GM19193 (cell line): ENCODE measurements around the gene WNK2.

ENCODE experiments used
- POLR2A ChIP-seq: IDR thresholded peaks from 4 replicates; pipeline ENCODE4 v1.6.1; 2011; ENCODE audit not compliant: insufficient read depth, insufficient read length; ENCODE audit errors: extremely low read depth

The WNK2 gene

GRCh38 chr9:93198117-93198837 is 14.3 kb downstream of the WNK2 start:
- no peak for TF ChIP-seq POLR2A

GRCh38 chr9:93198838-93199625 is 15.1 kb downstream of the WNK2 start:
- TF ChIP-seq POLR2A, result no peak

DNA sequence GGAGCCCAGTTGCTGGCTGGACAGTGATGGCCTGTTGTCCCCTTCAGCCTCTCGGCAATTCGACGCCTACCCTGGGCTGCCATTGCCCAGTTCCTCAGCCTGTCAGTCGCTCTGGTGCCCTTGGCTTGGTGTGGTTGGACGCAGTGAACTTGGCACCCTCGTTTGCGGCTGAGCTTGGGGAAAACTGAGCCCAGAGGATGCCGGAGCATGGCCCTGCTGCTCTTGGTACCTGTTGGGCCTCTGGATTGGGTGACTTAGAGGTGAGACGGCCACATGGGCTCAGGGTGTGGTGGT is 16.5 kb downstream of the WNK2 start:
- no peak for TF ChIP-seq POLR2A

- TF ChIP-seq POLR2A, result no peak
Measured at GRCh38 chr9:93200989-93201334, 17.0 kb downstream of the WNK2 start.

DNA sequence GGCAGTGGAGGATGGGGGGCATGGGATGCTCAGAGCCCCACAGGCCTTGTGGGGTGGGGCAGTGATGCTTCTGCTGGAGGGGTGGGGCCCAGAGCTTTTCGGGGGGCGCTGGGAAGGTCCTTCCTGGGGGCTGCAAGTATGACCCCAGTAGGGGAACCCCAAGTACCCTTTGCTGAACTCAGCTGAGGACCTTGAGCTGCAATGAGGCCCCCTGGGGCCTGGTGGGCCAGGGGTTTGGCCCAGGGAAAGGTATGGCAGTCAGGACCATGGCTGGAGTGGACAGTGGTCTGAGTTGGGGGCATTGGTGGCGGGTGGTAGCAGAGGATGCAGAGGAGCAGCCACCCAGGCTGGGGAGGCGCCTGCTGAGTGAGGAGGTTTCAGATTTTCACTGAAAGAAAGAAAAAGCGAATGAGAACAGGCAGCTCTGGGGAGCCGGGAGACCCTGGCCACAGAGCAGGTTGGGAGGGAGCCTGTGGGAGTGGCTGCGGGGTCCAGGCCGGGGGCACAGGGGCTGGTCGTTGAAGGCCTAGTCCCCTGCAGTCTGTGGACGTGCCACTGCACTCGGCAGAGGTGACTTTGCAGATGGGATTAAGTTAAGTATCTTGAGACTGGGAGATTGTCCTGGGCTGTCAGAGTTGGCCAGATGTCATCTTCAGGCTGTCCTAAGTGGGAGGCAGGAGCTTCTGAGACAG is 19.2 kb downstream of the WNK2 start:
- TF ChIP-seq POLR2A, result no peak

DNA sequence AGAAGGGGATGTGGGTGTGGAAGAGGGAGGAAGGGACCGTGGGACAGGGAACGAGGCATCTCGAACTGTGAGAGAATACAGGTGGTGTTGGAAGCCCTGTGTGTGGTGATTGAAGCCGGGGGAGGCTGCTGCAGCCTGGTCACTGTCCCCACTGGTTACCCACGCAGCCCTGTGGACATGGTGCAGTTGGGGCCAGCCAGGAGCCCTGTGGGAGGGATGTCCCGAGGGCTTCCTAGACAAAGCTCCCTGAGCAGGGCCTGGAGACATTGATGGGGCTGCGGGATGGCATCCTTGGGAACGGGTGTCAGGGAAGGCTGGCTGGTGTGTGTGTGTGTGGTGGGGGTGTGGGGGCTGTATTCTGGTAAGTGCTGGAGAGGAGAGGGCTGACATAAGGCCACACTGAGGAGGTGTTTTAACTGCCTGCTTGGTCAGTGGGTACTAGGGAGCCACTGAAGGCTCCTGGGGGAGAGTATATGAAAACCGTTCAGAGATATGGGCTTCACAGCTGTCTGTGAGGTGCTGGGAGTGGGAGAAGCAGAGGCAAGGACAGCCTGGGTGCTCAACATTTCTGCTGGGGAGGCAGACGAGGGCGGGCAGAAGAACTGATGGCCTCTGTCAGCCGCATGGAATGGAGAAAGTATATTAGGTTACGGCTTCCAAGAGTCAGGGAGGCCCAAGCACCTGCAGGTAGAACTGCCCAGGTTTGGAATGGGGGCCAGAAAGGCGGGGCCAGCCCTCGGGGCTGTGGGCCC is 20.0 kb downstream of the WNK2 start:
- TF ChIP-seq POLR2A, result no peak

GRCh38 chr9:93204470-93205043 is 20.6 kb downstream of the WNK2 start:
- no peak for TF ChIP-seq POLR2A

- TF ChIP-seq POLR2A, result no peak
Measured at GRCh38 chr9:93205045-93205768, 21.3 kb downstream of the WNK2 start.

DNA sequence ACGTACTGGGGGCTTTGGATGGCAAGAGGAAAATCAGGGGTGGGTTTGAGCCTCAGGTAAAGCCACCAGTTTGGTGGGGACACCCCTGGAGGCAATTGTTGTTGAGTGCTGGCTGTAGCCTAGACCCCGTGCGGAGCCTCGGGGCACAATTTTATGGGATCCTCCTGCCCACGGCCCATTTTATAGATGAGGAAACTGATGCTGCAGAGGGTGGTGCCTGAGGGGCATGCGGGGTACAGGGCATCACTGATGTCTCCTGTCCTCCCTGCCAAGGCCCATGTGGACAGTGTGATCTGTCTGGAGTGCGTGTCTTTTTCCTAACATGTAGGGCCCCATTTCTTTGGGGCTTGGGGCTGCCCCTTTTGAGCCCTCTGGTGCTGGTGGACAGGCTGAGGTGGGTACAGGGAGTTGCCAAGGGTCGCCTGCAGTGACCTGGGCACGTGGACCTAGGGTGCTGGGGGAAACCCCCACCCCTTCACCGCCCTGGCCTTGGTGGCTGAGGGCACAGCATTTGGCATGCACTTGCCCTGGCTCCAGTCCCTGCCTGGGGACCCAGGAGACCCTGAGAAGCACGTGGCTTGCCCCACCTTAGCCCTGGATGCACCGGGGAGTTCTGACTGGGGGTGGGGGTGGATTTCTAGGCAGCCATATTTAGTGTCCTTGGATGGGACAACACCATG is 22.1 kb downstream of the WNK2 start:
- no peak for TF ChIP-seq POLR2A

GRCh38 chr9:93206576-93207155 is 22.7 kb downstream of the WNK2 start:
- TF ChIP-seq POLR2A, result no peak

DNA sequence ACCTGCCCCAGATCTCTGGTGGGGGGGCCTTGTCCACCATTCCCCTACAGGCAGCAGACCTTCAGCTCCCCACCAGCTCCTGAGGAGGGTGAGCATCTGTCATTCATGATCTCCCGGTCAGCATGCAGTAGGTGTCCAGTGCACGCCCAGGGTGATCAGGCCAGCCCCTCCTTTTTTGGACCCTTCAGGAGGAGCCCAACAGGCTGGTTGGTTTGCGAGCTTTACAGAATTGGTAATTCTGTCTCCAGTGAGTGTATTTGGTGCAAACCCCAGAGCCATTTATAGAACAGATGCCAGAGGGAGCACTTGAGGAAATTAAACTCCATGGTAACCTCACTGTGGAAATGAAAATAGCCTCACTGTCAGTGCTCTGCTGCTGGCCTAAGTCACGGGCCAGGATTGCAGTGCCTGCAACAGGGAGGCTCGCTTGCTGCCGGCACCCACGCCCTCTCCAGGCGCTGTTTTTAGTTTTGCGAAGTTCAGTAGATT is 23.4 kb downstream of the WNK2 start:
- no peak for TF ChIP-seq POLR2A

- TF ChIP-seq POLR2A, result no peak
Measured at GRCh38 chr9:93207860-93208734, 24.2 kb downstream of the WNK2 start.
